ENCODE measurements around the gene SIPA1L3. TPM values are rescaled to one million over a fixed set of nuclear protein-coding genes. Genes with fewer than 3 reads are reported as not detected.
"Not testable (repeated sequence)": the region's sequence is repeated elsewhere in the genome, so short reads cannot be mapped to it uniquely, and the experiment has no call there.

The SIPA1L3 gene, protein sequence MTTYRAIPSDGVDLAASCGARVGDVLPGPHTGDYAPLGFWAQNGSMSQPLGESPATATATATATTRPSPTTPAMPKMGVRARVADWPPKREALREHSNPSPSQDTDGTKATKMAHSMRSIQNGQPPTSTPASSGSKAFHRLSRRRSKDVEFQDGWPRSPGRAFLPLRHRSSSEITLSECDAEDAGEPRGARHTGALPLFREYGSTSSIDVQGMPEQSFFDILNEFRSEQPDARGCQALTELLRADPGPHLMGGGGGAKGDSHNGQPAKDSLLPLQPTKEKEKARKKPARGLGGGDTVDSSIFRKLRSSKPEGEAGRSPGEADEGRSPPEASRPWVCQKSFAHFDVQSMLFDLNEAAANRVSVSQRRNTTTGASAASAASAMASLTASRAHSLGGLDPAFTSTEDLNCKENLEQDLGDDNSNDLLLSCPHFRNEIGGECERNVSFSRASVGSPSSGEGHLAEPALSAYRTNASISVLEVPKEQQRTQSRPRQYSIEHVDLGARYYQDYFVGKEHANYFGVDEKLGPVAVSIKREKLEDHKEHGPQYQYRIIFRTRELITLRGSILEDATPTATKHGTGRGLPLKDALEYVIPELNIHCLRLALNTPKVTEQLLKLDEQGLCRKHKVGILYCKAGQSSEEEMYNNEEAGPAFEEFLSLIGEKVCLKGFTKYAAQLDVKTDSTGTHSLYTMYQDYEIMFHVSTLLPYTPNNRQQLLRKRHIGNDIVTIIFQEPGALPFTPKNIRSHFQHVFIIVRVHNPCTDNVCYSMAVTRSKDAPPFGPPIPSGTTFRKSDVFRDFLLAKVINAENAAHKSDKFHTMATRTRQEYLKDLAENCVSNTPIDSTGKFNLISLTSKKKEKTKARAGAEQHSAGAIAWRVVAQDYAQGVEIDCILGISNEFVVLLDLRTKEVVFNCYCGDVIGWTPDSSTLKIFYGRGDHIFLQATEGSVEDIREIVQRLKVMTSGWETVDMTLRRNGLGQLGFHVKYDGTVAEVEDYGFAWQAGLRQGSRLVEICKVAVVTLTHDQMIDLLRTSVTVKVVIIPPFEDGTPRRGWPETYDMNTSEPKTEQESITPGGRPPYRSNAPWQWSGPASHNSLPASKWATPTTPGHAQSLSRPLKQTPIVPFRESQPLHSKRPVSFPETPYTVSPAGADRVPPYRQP (N-terminal part only)
- 22.1 TPM for polyA plus RNA-seq (2013, experiment 1 of 2; ENCODE audit: insufficient read length)
- 13.1 TPM for polyA plus RNA-seq (2013, experiment 2 of 2; ENCODE audit: insufficient read length)

- DNase-seq: peak; percentile 97
Measured at GRCh38 chr19:37906869-37907734, at the start of gene SIPA1L3. Gene SIPA1L3, plus strand, starts transcription at chr19:37907208. Its CDS starts 174,358 bp downstream, at chr19:38081566.

DNA sequence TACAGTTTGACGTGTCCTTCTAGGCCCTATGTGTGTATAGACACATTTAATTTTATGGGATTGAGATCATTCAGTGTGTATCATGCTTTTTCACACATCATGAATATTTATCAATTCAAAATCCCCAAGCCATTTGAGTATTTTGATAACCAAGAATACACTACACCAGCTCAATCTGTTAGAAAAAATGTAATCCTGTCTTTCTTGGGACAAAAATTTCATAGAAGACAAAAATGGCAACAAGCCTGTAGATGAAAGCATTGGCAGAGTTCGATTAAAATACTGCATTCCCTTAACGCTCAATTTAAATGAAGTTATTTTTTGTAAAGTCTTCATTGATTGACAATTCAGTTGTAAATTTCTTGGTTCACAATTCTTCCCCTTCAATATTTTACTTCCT is 42.5 kb upstream of the SIPA1L3 start:
- no peak for DNase-seq

- not testable (repeated sequence) for DNase-seq
Measured at GRCh38 chr19:37865930-37866329, 41.1 kb upstream of the SIPA1L3 start.

DNA sequence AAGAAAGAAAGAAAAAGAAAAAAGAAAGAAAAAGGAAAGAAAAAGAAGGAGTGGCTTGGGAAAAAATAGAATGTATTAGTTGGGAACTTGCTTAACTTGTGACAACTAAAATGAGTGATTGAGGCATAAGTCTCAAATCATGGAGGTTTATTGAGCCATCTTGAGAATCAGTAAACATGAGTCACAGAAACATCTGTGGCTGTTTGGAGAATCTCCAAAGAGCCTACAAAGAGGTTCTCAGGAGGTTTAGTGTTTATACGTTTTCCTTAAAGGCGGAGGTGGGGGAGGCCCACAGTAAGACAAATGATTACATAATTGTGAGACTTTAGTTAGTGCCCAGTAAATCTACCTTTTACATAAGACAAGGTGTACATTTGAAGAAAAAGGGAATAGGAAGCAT is 39.2 kb upstream of the SIPA1L3 start:
- DNase-seq: no peak

GRCh38 chr19:37869766-37870340 is 37.2 kb upstream of the SIPA1L3 start:
- no peak for DNase-seq

DNA sequence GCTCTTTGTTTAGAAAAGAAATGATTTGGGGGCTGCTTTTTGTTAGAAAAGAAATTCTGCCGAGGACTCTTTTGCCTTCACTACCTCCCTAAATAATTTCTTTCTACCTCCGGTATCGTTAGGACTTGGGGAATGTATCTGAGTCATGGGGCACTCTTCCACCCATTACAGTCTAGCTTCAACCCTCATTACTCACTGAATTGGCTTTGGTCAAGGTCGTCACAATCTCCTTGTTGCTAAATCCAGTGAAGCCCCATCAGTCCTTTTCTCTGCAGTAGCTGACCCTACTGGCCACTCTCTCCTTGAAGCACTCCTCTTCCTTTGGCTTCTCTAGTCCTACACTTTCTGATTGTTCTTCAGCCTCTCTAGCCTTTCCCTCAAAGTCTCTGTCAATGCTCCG is 34.6 kb upstream of the SIPA1L3 start:
- no peak for DNase-seq

DNA sequence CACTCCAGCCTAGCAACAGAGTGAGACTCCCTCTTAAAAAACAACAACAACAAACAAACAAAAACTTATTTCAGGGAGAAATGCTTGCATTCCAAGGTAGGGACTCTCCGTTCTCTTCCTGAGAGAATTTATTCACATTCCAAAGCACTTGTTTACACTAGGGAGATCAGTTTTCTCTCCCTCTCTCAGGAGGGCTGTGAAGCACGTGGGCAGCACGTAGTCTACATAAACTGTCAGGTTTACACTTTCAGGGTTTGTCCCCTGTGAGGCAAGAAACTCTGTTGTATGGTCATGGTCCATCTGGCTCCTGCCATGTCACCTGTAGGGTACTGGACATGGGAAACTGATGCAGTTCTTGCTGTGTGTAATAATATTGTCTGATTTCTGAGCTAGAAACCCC is 32.2 kb upstream of the SIPA1L3 start:
- no peak for DNase-seq

DNA sequence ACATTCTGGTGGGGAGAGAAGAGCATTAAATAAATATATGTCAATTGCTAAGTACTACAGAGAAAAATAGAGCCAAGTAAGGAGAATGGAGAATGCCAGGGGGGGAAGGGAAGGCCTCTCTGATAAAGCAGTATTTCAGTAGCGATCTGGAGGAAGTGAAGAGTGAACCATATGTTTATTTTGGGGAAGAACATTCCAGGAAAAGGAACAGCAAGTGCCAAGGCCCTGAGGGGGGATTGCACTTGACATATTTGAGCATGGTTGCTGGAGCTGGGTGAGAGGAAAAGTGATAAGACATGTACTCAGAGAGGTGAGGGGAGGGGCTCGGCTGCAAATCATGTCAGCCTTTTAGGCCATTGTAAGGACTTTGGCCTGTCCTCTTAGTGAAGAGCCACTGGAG is 31.0 kb upstream of the SIPA1L3 start:
- no peak for DNase-seq

DNA sequence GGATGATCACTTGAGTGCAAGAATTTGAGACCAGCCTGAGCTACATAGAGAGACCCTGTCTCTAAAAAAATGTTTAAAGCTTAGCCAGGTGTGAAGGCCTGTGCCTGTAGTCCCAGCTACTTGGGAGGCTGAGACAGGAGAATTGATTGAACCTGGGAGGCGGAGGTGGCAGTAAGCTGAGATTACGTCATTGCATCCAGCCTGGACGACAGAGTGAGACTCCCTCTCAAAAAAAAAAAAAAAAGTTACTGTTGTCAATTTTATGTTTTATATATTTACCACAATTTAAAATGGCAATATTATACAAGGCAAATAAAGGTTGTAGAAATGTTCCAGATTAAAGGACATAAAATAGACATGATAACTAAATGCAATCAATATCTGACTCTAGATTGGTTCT is 29.9 kb upstream of the SIPA1L3 start:
- DNase-seq: no peak

- DNase-seq: no peak
Measured at GRCh38 chr19:37885392-37885791, 21.6 kb upstream of the SIPA1L3 start.

- no peak for DNase-seq
Measured at GRCh38 chr19:37886571-37886970, 20.4 kb upstream of the SIPA1L3 start.

DNA sequence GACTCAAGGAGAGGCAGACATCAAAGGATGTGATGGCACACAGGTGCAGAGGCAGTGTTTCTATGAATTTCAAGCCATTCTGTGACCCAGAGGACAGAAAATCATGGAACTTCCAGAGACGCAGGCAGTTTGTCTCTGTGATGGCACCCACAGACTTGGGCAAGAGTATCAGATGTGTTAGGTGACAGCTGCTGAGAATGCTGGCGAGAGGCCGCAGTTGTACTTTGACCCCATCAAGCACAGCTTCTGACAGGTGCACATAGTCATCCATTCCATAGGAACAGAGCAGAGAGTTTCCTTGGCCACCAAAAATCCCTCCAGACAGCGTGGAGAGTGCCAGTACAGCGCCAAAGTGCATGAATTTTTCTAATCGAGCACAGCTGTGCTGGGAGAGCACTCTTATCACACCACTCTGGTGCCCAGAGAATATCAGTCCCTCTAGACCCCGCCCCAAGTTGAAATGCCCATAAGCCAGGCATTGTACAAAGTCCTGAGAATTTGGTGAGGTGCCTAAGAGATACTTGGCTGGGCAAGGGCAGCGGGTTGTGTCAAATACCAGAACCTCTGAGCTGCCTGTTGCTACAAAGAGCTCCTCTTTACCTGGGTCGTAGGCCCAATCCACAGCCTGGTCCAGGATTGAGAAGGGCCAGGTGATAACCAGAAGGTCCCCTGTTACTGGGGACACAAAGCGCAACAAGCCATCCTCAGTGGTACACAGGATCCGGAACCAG is 13.0 kb upstream of the SIPA1L3 start:
- DNase-seq: no peak

DNA sequence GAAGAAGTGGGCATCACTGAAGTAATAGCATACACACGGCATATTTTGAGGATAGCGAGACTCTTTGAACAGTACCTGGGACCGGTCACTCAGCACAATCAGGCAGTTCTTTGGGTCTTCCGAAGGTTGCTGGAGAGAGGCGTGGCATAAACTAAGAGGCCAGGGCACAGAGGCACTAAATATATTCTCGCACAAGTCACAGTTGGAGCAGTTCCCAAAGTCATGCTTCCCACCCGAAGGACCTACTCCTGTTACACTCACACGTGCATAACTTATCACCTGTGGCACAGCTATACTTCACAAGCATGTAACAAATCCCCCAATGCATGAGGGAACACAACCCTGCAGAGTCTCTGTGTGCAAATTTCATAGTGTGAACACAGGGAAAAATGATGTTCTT is 10.8 kb upstream of the SIPA1L3 start:
- DNase-seq: no peak

DNA sequence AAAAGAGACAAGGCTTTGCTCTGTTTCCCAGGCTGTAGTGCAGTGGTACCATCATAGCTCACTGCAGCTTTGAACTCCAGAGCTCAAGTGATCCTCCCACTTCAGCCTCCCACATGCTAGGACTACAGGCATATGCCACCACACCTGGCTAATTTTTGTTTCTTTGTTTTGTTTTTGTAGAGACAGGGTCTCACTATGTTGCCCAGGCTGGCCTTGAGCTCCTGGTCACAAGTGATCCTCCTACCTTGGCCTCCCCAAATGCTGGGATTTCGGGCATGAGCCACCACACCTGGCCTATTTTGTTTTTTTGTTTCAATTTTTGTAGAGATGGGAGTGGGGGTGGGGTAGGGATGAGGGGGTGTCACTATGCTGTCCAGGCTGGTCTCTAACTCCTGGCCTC is 7.6 kb upstream of the SIPA1L3 start:
- DNase-seq: no peak

DNA sequence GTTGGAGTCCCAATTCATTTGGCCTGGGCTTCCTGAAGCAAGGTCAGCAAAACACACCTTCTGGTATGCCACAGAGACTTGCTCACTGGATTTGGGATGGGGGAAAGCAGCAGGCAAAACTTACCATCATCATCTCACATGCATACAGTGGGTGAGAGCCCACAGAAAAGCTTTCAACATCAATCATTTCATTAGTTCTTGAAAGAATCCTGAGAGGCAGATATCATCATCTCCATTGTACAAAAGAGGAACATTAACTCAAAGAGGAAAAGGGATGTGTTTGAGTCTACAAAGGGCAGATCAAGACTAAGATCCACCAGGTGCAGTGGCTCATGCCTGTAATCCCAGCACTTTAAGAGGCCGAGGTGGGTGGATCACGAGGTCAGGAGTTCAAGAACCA is 7.0 kb upstream of the SIPA1L3 start:
- DNase-seq: no peak

DNA sequence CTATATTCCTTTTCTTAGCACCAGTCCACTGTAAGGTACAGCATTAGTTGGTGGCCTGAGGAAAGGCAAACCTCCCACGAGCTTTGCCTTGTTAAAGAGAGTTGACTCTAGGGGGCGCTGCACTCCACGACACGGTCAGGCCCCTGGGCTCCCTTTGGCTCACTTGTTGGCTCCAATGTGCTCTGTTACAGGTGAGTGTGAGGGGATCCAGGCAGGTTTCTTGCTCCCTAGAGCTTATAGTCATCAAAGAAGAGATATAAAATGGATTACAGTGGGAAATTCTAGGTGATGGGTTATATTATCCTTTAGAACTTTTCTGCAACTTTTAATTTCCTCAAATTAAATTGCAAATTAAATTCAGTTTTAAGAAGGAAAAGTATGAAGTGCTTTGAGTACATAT is 4.3 kb upstream of the SIPA1L3 start:
- peak; percentile 65 for DNase-seq

DNA sequence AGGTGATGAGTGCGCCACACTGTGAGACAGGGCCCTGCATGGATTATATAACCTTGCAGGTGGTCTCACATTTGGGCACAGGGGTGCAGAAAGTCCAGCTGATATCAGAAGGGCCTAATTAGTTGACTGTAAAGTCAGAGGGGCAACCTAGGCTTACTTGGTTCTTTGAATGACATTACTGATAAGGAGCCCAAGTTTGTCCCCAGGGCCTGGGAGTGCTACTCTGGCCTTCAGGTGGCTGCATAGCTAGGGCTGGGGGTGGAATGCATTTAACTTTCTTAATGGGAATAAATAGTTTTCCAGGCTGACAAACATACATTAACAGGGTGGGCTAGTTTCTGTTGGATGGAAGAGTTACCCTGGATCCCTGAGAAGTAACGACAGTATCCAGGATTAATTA is 3.9 kb upstream of the SIPA1L3 start:
- no peak for DNase-seq

DNA sequence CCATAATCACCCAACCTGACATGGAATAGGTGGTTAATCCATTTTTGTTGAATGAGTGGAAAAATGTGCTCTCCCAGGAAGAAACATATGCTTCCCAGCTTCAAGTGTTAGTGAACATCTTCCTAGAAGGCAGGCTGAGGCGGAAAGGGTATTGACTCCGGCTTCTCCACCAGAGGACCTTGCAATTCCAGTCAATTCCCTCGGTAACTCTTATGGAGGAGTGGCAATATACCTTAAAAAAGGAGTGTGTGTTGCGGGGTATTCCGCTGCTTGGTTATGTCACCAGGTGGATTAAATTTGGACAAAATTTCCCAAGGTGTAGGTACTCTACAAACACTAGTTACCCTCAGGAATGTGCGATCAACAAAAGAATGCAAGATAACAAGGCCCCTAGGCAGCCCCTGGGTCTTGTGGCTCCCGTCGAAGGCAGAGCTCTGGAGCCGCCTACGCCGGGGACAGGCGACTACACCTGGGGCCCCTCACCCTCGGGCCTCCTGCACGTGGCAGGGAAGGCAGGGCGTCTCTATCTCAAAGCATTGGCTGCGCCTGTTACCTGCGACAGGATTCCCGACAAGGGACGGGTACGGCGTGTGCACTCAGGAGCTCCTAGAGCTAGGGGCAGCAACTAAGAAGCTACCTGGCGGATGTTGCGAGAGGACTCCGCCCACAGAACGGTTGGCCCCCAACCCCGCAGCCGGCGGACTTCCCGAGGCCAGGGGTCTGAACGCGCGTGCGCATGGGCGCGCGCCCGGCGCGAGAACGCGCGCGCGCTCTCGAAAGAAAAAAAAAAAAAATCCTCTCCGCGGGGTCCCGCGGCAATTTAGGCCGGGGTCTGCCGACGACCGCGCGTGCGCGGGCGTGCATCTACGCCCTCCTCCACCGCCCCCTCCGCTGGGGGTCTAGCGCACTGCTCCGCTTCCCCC is 801 bp upstream of the SIPA1L3 start, which contains the start of gene WDR87:
Gene WDR87 (minus strand): TSS at position 649 of the 923 bp plus-strand sequence. CDS start 8,355 bp downstream, outside the sequence.
- DNase-seq: peak; percentile 15

DNA sequence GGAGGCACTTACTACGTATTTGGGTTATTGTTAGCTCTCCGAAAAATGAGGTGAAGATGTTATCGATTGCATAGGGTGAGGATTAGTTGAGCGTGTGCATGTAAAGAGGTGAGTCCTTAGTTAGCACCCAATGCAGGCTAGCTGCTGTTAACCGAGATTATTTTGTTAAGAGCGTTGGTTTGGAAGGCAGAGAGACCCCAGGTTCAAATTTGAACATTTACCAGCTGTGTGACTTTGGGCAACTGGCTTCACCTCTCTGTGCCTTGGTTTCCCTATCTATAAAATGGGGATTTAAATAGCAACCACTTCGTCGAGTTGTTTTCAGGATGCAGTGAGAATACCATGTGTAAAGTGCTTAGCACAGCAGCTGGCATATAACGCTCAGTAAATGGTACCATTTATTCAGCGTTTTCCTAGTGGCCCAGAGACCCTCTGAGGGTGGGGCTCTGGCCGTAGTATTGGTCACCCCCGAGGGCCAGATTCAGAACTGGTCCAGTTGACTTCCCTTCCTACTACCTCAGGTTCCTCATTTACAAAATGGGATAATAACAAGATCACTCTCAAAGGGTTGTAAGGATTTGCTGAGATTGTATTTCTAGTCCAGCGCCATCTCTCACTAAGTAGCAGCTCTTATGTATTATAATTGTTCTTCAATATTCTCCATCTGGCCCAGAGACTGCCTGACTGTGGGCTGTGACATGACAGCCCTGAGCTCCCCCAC is 887 bp downstream of the SIPA1L3 start:
- DNase-seq: no peak
